Measurements from ENCODE around the gene LYPD6. TPM values are rescaled to one million over a fixed set of nuclear protein-coding genes. Genes with fewer than 3 reads are reported as not detected.

LYPD6 gene
- total RNA-seq, 1 donor from 2014 or later = 4.1 TPM

DNA sequence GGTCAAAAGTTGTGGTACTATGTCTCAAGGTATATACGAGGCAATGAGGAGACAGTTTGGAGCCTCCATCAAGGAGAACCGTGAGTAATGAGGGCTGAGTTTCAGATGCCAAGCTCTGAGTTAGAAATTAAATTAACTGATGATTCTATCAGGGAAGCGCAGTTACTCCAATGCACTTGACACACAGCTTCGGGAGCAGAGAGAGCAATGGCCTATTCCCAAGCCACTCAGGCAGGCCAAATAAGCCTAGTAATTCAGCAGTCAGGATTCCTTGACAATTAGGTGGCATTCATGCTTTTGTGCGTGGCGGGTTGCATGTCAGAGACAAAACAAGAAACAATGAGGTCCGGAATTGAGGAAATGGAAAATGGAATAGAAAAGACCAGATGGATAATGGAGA, 134.0 kb downstream of the LYPD6 start:
- Histone ChIP-seq H3K9me3 (ENCODE audit: low read depth) (no peaks in the 10 kb centered on the region), H3K4me2 (no peak overlapping the region), H3K9ac (no peak overlapping the region), H4K20me1 (ENCODE audit: low read depth) (no peaks in the 10 kb centered on the region), H3K27ac (no peak overlapping the region), H3K36me3 (no peaks in the 10 kb centered on the region), H3K4me1 (no peaks in the 10 kb centered on the region), H2AFZ (replicated peaks) (no peak overlapping the region), H3K4me3 (no peak overlapping the region), H3K27me3 (no peaks in the 10 kb centered on the region), H3F3A (ENCODE audit: low read depth) (no peaks in the 10 kb centered on the region), H3K79me2 (ENCODE audit: low read depth) (no peaks in the 10 kb centered on the region)
- Mint-ChIP-seq H3K27ac (no peak overlapping the region), H3K27me3 (ENCODE audit: insufficient read depth, low read depth) (no peaks in the 10 kb centered on the region), H3K9me3 (peaks cover 14% of the 10 kb centered on the region), H3K36me3 (peaks cover 4% of the 10 kb centered on the region), H3K4me1 (no peaks in the 10 kb centered on the region), H3K4me3 (no peak overlapping the region)
- no peak for DNase-seq (ENCODE audit: low spot score)
- no peak for TF ChIP-seq EZH2phosphoT487 (IDR thresholded peaks at IDR 0.05)
- no peak for TF ChIP-seq EZH2 (IDR thresholded peaks at IDR 0.05)
- TF ChIP-seq, protein P1, sequence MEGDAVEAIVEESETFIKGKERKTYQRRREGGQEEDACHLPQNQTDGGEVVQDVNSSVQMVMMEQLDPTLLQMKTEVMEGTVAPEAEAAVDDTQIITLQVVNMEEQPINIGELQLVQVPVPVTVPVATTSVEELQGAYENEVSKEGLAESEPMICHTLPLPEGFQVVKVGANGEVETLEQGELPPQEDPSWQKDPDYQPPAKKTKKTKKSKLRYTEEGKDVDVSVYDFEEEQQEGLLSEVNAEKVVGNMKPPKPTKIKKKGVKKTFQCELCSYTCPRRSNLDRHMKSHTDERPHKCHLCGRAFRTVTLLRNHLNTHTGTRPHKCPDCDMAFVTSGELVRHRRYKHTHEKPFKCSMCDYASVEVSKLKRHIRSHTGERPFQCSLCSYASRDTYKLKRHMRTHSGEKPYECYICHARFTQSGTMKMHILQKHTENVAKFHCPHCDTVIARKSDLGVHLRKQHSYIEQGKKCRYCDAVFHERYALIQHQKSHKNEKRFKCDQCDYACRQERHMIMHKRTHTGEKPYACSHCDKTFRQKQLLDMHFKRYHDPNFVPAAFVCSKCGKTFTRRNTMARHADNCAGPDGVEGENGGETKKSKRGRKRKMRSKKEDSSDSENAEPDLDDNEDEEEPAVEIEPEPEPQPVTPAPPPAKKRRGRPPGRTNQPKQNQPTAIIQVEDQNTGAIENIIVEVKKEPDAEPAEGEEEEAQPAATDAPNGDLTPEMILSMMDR (IDR thresholded peaks at IDR 0.05) = no peak

DNA sequence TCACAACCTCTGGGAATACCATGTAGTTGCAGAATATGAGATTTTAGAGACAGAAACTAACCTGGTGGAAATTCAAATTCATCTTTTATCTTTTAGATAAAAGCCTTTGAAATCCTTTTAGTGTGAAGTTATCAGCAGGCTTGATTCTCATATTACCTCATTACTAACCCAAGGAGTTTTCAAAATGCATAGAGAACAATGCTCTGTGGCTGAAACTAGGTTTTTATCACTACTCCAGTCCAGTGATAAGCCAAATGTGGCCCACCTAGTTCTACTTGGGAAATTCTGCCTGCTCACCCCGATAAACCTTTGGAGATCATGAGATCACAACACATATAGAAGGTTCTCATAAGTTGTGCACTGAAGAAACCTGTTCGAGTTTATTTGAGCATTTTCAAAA, 135.5 kb downstream of the LYPD6 start:
- Histone ChIP-seq H3K27ac (no peak overlapping the region), H3K79me2 (ENCODE audit: low read depth) (no peaks in the 10 kb centered on the region), H3K4me3 (no peak overlapping the region), H3F3A (ENCODE audit: low read depth) (no peaks in the 10 kb centered on the region), H3K27me3 (no peaks in the 10 kb centered on the region), H3K4me1 (no peaks in the 10 kb centered on the region), H3K9ac (no peak overlapping the region), H2AFZ (replicated peaks) (no peak overlapping the region), H3K36me3 (no peaks in the 10 kb centered on the region), H4K20me1 (ENCODE audit: low read depth) (no peaks in the 10 kb centered on the region), H3K4me2 (no peak overlapping the region), H3K9me3 (ENCODE audit: low read depth) (no peaks in the 10 kb centered on the region)
- H3K27ac Mint-ChIP-seq = no peak overlapping the region
- DNase-seq (ENCODE audit: low spot score) = no peak
- peaks cover 7% of the 10 kb centered on the region for H3K9me3 Mint-ChIP-seq
- H3K4me1 Mint-ChIP-seq = no peaks in the 10 kb centered on the region
- no peaks in the 10 kb centered on the region for H3K27me3 Mint-ChIP-seq (ENCODE audit: insufficient read depth, low read depth)
- H3K4me3 Mint-ChIP-seq = no peak overlapping the region
- TF ChIP-seq EZH2phosphoT487 (IDR thresholded peaks at IDR 0.05) = no peak
- TF ChIP-seq EZH2 (IDR thresholded peaks at IDR 0.05) = no peak
- TF ChIP-seq, protein P1 (IDR thresholded peaks at IDR 0.05) = no peak
- peaks cover 8% of the 10 kb centered on the region for H3K36me3 Mint-ChIP-seq

DNA sequence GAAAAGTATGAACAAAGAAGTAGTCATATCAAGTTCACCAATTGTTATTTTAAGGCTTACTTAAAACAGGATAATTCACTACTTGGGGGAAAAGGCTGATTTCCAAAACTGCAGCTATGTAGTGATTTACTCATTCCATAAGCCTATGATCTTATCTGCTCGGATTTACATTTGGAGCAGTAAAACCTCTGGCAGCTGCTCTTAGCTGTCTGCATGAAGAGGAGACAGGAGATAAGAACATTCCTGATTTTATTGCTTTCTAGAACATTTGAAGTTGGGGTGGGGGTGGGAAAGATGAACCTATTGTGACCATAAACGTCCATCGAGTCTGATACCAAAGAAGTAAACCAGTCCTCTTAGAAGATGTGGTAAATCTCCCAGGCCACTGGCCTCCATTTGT, 136.2 kb downstream of the LYPD6 start:
- Mint-ChIP-seq H3K4me1 (no peaks in the 10 kb centered on the region), H3K27ac (no peak overlapping the region), H3K4me3 (no peak overlapping the region), H3K27me3 (ENCODE audit: insufficient read depth, low read depth) (no peaks in the 10 kb centered on the region), H3K36me3 (peaks cover 6% of the 10 kb centered on the region), H3K9me3 (peaks cover 4% of the 10 kb centered on the region)
- no peaks in the 10 kb centered on the region for H3K4me1 ChIP-seq
- H3K79me2 ChIP-seq (ENCODE audit: low read depth) = no peaks in the 10 kb centered on the region
- no peaks in the 10 kb centered on the region for H3F3A ChIP-seq (ENCODE audit: low read depth)
- no peaks in the 10 kb centered on the region for H4K20me1 ChIP-seq (ENCODE audit: low read depth)
- H2AFZ ChIP-seq (replicated peaks) = no peak overlapping the region
- no peak overlapping the region for H3K27ac ChIP-seq
- no peak for DNase-seq (ENCODE audit: low spot score)
- no peaks in the 10 kb centered on the region for H3K9me3 ChIP-seq (ENCODE audit: low read depth)
- no peaks in the 10 kb centered on the region for H3K36me3 ChIP-seq
- no peak overlapping the region for H3K9ac ChIP-seq
- H3K27me3 ChIP-seq = no peaks in the 10 kb centered on the region
- H3K4me2 ChIP-seq = no peak overlapping the region
- TF ChIP-seq EZH2 (IDR thresholded peaks at IDR 0.05) (no peak), EZH2phosphoT487 (IDR thresholded peaks at IDR 0.05) (no peak)
- TF ChIP-seq, protein P1 (IDR thresholded peaks at IDR 0.05) = no peak
- no peak overlapping the region for H3K4me3 ChIP-seq
